SK-N-SH (cell line): ENCODE measurements around the gene LANCL2. TPM values are rescaled to one million over a fixed set of nuclear protein-coding genes. Genes with fewer than 3 reads are reported as not detected.

Source experiments
- CTCF ChIA-PET: fragments of 300-600, 350-600 bp; formaldehyde crosslinking; extraction: SDS; loops from one replicate; lab custom pipeline; 2021; lab: Yijun Ruan, JAX
- POLR2A ChIA-PET: fragments of 350-600 bp; sonication (Branson Sonifier 250); formaldehyde crosslinking; extraction: SDS; loops from one replicate; lab custom pipeline; 2020; ENCODE audit warnings: antibody characterized with exemption, inconsistent platforms; lab: Yijun Ruan, JAX
- DNase-seq: peaks from one replicate; pipeline ENCODE4 v3.0.0; 2012
- H2AFZ ChIP-seq: fragments of 200-600 bp; sonication (generic); 2 replicates; pipeline ENCODE4 v1.8.1; 2016; ENCODE audit warnings: antibody characterized with exemption, mild to moderate bottlenecking, low read depth
- H3F3A ChIP-seq: fragments of 200-600 bp; sonication (generic); replicated peaks from 2 replicates; pipeline ENCODE3; 2016; ENCODE audit warnings: antibody characterized with exemption, mild to moderate bottlenecking; ENCODE audit not compliant: insufficient read depth
- H3K27ac ChIP-seq, 2 experiments: fragments of 200-500 bp in 1 of 2; fragments of 200-600 bp in 1 of 2; sonication (Bioruptor generic) in 1 of 2; sonication (generic), shearing (Covaris generic) in 1 of 2; 2 replicates each; pipeline versions ENCODE4 v1.5.1 to v1.6.1; 2014 to 2016; ENCODE audit warnings: low read depth in 2 of 2, inconsistent platforms in 1 of 2, low read length in 1 of 2, mild to moderate bottlenecking in 1 of 2, mixed read lengths in 1 of 2
- H3K27me3 ChIP-seq: fragments of 200-600 bp; sonication (generic), shearing (Covaris generic); 2 replicates; pipeline ENCODE4 v1.6.1; 2016; ENCODE audit warnings: mixed run types; ENCODE audit not compliant: insufficient read depth
- H3K36me3 ChIP-seq, 2 experiments: fragments of 200-500 bp in 1 of 2; fragments of 200-600 bp in 1 of 2; sonication (Bioruptor generic) in 1 of 2; sonication (generic) in 1 of 2; replicated peaks in 1 of 2; 2 replicates each; pipeline versions ENCODE3 to v1.5.1; 2014 to 2016; ENCODE audit warnings: low read length in 1 of 2, mild to moderate bottlenecking in 1 of 2; ENCODE audit not compliant: insufficient read depth in 2 of 2, control insufficient read depth in 1 of 2
- H3K4me1 ChIP-seq, 2 experiments: fragments of 200-500 bp in 1 of 2; fragments of 200-600 bp in 1 of 2; sonication (Bioruptor generic) in 1 of 2; sonication (generic), shearing (Covaris generic) in 1 of 2; 2 replicates each; pipeline versions ENCODE4 v1.5.1 to v1.6.1; 2014 to 2016; ENCODE audit warnings: low read depth in 1 of 2, low read length in 1 of 2, mixed run types in 1 of 2; ENCODE audit not compliant: insufficient read depth in 2 of 2, control insufficient read depth in 1 of 2
- H3K4me2 ChIP-seq: fragments of 200-600 bp; sonication (generic), shearing (Covaris generic); 2 replicates; pipeline ENCODE4 v1.6.1; 2017; ENCODE audit warnings: mixed run types
- H3K4me3 ChIP-seq, 2 experiments: fragments of 200-500 bp in 1 of 2; fragments of 200-600 bp in 1 of 2; sonication (Bioruptor generic) in 1 of 2; sonication (generic), shearing (Covaris generic) in 1 of 2; 2 replicates each; pipeline versions ENCODE4 v1.5.1 to v1.8.1; 2014 to 2016; ENCODE audit warnings: low read depth in 2 of 2, inconsistent platforms in 1 of 2, low read length in 1 of 2, mild to moderate bottlenecking in 1 of 2, mixed read lengths in 1 of 2, moderate library complexity in 1 of 2
- H3K79me2 ChIP-seq: fragments of 200-600 bp; sonication (generic); 2 replicates; pipeline ENCODE4 v1.8.1; 2017; ENCODE audit warnings: mild to moderate bottlenecking; ENCODE audit not compliant: insufficient read depth
- H3K9ac ChIP-seq: fragments of 200-600 bp; sonication (generic); 2 replicates; pipeline ENCODE4 v1.6.1; 2017; ENCODE audit warnings: mixed run types
- H3K9me2 ChIP-seq: fragments of 200-600 bp; sonication (generic); 2 replicates; pipeline ENCODE4 v1.6.1; 2017; ENCODE audit warnings: mixed run types
- H3K9me3 ChIP-seq: fragments of 200-600 bp; sonication (generic); 2 replicates; pipeline ENCODE4 v1.6.1; 2017; ENCODE audit warnings: mixed run types, mild to moderate bottlenecking, moderate library complexity
- H4K20me1 ChIP-seq: fragments of 200-600 bp; sonication (generic); 2 replicates; pipeline ENCODE4 v1.6.1; 2017; ENCODE audit warnings: mild to moderate bottlenecking, mixed run types; ENCODE audit not compliant: insufficient read depth
- EZH2phosphoT487 ChIP-seq: fragments of 200-600 bp; sonication (generic); IDR thresholded peaks from 2 replicates; pipeline ENCODE4 v1.6.1; 2017; ENCODE audit warnings: low read depth, mixed run types, mild to moderate bottlenecking, antibody characterized with exemption, moderate library complexity, borderline replicate concordance
- FOSL2 ChIP-seq: IDR thresholded peaks from 2 replicates; pipeline ENCODE4 v1.4.0; 2012; ENCODE audit warnings: low read depth, mild to moderate bottlenecking, moderate library complexity, borderline replicate concordance
- FOXJ3 ChIP-seq: sonication (generic); formaldehyde crosslinking; IDR thresholded peaks from 2 replicates; pipeline ENCODE4 v1.5.1; 2020; ENCODE audit warnings: mild to moderate bottlenecking, missing genetic modification reagents
- GATA2 ChIP-seq: sonication (generic); formaldehyde crosslinking; IDR thresholded peaks from 2 replicates; pipeline ENCODE4 v1.5.0; 2020; ENCODE audit warnings: mild to moderate bottlenecking, missing genetic modification reagents
- JUND ChIP-seq: IDR thresholded peaks from 2 replicates; pipeline ENCODE4 v1.4.0; 2012
- MEF2A ChIP-seq: IDR thresholded peaks from 2 replicates; pipeline ENCODE4 v1.4.0; 2012; ENCODE audit warnings: low read depth, borderline replicate concordance
- NFIC ChIP-seq: IDR thresholded peaks from 2 replicates; pipeline ENCODE4 v1.4.0; 2012; ENCODE audit warnings: borderline replicate concordance
- POLR2AphosphoS5 ChIP-seq: IDR thresholded peaks from 2 replicates; pipeline ENCODE4 v1.6.1; 2012; ENCODE audit warnings: low read depth, low read length
- RAD21 ChIP-seq: IDR thresholded peaks from 2 replicates; pipeline ENCODE4 v1.6.1; 2012; ENCODE audit warnings: mild to moderate bottlenecking, low read length
- RCOR1 ChIP-seq: fragments of 150-350 bp; IDR thresholded peaks from 2 replicates; pipeline ENCODE4 v1.6.1; 2017; ENCODE audit warnings: antibody characterized with exemption, low read length
- RFX5 ChIP-seq: IDR thresholded peaks from 2 replicates; pipeline ENCODE4 v1.6.1; 2012; ENCODE audit warnings: mild to moderate bottlenecking, improper control_type of control experiment, low read length
- RXRA ChIP-seq: IDR thresholded peaks from 2 replicates; pipeline ENCODE4 v1.4.0; 2012; ENCODE audit warnings: low read depth, mild to moderate bottlenecking, borderline replicate concordance
- SMC3 ChIP-seq: IDR thresholded peaks from 2 replicates; pipeline ENCODE4 v1.6.1; 2012; ENCODE audit warnings: low read depth, low read length, improper control_type of control experiment
- TAF1 ChIP-seq: IDR thresholded peaks from 2 replicates; pipeline ENCODE4 v1.6.1; 2012; ENCODE audit warnings: low read depth, mild to moderate bottlenecking, low read length, moderate library complexity, borderline replicate concordance
- TCF12 ChIP-seq: IDR thresholded peaks from 2 replicates; pipeline ENCODE4 v1.4.0; 2012
- WGBS: methylation state at CpG from one replicate; pipeline ENCODE4 v1.1.6; 2017; ENCODE audit warnings: low lambda C conversion rate; 5-methylcytosine and 5-hydroxymethylcytosine counted together
- polyA plus RNA-seq, 3 experiments: library from polyadenylated mRNA; depleted of rRNA; stranded (reverse); fragments of >200 nt; gene quantifications; 2 replicates each; pipeline ENCODE4 v1.2.3, GENCODE V29; 2012
- TF ChIP-seq, protein P1 (sequence below): IDR thresholded peaks from 2 replicates; pipeline ENCODE4; 2012
- TF ChIP-seq, protein P2 (sequence below): fragments of 150-350 bp; IDR thresholded peaks from 2 replicates; pipeline ENCODE4 v1.6.1; 2016; ENCODE audit warnings: mild to moderate bottlenecking, low read depth, low read length
- TF ChIP-seq, protein P3 (sequence below): IDR thresholded peaks from 2 replicates; pipeline ENCODE4 v1.4.0; 2012; ENCODE audit warnings: low read depth
- TF ChIP-seq, protein P4 (sequence below): IDR thresholded peaks from 2 replicates; pipeline ENCODE4 v1.6.1; 2012; ENCODE audit warnings: mild to moderate bottlenecking, low read depth, low read length, moderate library complexity

The LANCL2 gene
- polyA plus RNA-seq, 1 of the 3 experiments (the other 2 are of a cell fraction) = 36.7 TPM

DNA sequence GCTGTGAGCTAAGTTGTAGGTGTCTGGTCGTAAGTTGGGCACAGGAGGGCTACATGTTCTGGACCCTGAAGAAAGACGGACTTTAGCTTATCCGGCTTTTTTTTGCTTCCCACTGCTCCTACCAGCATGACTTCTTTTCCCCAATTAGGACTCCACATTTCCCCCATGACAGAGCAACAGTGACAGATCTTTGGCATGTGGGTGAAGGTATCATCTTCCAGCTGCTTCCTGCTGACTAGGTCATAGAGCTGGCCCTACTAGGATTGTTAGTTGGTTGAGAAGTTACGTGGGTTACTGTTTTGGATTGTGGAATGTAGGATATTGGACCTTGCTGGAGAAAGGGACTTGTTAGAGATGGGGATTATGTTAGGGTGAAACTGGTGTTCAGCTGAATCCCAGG, 21.4 kb downstream of the LANCL2 start:
- Histone ChIP-seq H3K4me3 (no peak overlapping the region), H3F3A (peaks cover 6% of the 10 kb centered on the region), H3K4me2 (no peak overlapping the region), H3K4me1 (peaks cover 0 to 4% of the 10 kb centered on the region in 2 experiments; a peak in 1 of 4 replicates), H3K9me2 (no peaks in the 10 kb centered on the region), H3K27me3 (no peaks in the 10 kb centered on the region), H4K20me1 (no peaks in the 10 kb centered on the region), H2AFZ (no peak overlapping the region), H3K36me3 (peaks cover 0 to 28% of the 10 kb centered on the region in 2 experiments), H3K9ac (no peak overlapping the region), H3K27ac (no peak overlapping the region), H3K79me2 (peaks cover 15% of the 10 kb centered on the region), H3K9me3 (peaks cover 26% of the 10 kb centered on the region)
- TF ChIP-seq, protein P1, sequence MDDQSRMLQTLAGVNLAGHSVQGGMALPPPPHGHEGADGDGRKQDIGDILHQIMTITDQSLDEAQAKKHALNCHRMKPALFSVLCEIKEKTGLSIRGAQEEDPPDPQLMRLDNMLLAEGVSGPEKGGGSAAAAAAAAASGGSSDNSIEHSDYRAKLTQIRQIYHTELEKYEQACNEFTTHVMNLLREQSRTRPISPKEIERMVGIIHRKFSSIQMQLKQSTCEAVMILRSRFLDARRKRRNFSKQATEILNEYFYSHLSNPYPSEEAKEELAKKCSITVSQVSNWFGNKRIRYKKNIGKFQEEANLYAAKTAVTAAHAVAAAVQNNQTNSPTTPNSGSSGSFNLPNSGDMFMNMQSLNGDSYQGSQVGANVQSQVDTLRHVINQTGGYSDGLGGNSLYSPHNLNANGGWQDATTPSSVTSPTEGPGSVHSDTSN = no peak
- TF ChIP-seq RXRA (no peak), MEF2A (no peak), GATA2 (CRISPR knock-in tag) (no peak), POLR2AphosphoS5 (no peak)
- TF ChIP-seq, protein P2, sequence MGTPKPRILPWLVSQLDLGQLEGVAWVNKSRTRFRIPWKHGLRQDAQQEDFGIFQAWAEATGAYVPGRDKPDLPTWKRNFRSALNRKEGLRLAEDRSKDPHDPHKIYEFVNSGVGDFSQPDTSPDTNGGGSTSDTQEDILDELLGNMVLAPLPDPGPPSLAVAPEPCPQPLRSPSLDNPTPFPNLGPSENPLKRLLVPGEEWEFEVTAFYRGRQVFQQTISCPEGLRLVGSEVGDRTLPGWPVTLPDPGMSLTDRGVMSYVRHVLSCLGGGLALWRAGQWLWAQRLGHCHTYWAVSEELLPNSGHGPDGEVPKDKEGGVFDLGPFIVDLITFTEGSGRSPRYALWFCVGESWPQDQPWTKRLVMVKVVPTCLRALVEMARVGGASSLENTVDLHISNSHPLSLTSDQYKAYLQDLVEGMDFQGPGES = no peak
- ChIA-PET POLR2A (no interaction called here), CTCF (no interaction called here)
- no peak for DNase-seq
- WGBS = 88% methylated on average over 4 of the region's 4 CpGs

DNA sequence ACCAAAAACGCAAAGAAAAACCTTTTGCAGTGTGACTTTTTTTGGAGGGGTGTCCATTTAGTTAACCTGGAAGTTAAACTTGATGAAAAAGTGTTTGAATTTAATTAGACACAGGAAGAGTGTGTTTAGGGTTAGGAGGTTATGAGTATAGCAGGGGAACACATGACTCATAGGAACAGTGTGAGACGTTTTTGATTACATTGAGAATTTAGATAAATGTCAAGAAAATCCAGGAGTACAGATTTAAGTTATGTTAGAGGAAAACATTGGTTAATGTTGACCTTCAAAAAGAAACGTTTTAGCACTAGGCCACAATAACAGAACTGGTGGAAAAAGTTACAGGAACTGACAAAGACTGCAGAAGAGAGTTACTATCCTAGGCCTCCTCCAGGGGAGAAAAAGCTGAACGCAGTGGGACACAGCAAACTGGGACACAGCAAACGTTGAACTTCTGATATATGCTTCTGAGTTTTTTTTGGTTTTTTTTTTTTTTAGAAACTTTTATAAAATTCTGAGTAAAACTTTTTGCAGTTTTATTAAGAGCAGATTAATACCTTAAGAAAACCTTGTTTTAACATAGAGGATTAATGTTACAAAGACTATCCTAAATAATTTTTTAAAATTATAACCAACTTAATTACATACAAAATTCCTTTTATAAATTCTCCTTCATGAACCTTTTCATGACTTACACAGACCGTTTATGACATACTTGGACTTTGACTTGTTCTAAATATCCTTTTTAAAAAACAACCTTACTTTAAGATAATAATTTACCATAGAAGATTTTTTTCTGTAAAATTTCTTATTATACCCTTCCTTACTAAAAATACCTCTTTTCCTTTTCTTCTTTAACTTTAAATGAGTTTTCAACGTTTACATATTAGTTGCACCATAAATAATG, 22.2 kb downstream of the LANCL2 start:
- Histone ChIP-seq H3K79me2 (peaks cover 15% of the 10 kb centered on the region), H3K4me2 (no peak overlapping the region), H2AFZ (no peak overlapping the region), H3K4me3 (no peak overlapping the region), H3K27ac (no peak overlapping the region), H3K4me1 (no peaks in the 10 kb centered on the region; a peak in 1 of 4 replicates), H4K20me1 (no peaks in the 10 kb centered on the region), H3K36me3 (peaks cover 0 to 36% of the 10 kb centered on the region in 2 experiments), H3K9me3 (peaks cover 26% of the 10 kb centered on the region), H3K9me2 (no peaks in the 10 kb centered on the region), H3F3A (peaks cover 6% of the 10 kb centered on the region), H3K27me3 (no peaks in the 10 kb centered on the region), H3K9ac (no peak overlapping the region)
- 64% methylated on average over 7 of the region's 7 CpGs for WGBS
- POLR2A ChIA-PET = no interaction called here
- CTCF ChIA-PET = interaction anchor here (1.0 to 1.5 kb wide), 3 partner anchors 22 to 132 kb away, joined by 3 to 5 read pairs (median 4); no protein-coding TSS in a partner anchor
- DNase-seq = no peak
- TF ChIP-seq, protein P2 = no peak
- no peak for TF ChIP-seq RFX5
- TF ChIP-seq SMC3 = no peak
- no peak for TF ChIP-seq GATA2 (CRISPR knock-in tag)
- TF ChIP-seq NFIC = no peak
- TF ChIP-seq JUND = no peak
- TF ChIP-seq FOXJ3 (CRISPR knock-in tag) = no peak
- no peak for TF ChIP-seq EZH2phosphoT487
- TF ChIP-seq TAF1 = no peak
- TF ChIP-seq, protein P3, sequence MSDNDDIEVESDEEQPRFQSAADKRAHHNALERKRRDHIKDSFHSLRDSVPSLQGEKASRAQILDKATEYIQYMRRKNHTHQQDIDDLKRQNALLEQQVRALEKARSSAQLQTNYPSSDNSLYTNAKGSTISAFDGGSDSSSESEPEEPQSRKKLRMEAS = no peak
- TF ChIP-seq RCOR1 = no peak
- no peak for TF ChIP-seq RAD21
- TF ChIP-seq, protein P4, sequence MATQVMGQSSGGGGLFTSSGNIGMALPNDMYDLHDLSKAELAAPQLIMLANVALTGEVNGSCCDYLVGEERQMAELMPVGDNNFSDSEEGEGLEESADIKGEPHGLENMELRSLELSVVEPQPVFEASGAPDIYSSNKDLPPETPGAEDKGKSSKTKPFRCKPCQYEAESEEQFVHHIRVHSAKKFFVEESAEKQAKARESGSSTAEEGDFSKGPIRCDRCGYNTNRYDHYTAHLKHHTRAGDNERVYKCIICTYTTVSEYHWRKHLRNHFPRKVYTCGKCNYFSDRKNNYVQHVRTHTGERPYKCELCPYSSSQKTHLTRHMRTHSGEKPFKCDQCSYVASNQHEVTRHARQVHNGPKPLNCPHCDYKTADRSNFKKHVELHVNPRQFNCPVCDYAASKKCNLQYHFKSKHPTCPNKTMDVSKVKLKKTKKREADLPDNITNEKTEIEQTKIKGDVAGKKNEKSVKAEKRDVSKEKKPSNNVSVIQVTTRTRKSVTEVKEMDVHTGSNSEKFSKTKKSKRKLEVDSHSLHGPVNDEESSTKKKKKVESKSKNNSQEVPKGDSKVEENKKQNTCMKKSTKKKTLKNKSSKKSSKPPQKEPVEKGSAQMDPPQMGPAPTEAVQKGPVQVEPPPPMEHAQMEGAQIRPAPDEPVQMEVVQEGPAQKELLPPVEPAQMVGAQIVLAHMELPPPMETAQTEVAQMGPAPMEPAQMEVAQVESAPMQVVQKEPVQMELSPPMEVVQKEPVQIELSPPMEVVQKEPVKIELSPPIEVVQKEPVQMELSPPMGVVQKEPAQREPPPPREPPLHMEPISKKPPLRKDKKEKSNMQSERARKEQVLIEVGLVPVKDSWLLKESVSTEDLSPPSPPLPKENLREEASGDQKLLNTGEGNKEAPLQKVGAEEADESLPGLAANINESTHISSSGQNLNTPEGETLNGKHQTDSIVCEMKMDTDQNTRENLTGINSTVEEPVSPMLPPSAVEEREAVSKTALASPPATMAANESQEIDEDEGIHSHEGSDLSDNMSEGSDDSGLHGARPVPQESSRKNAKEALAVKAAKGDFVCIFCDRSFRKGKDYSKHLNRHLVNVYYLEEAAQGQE = no peak
- TF ChIP-seq TCF12 = no peak
- no peak for TF ChIP-seq FOSL2
